Left renal cortex interstitium (tissue), 4 donors: Measurements from ENCODE around the gene SLC27A4. TPM values are rescaled to one million over a fixed set of nuclear protein-coding genes. Genes with fewer than 3 reads are reported as not detected.

Experiments used
- DNase-seq, 4 donors: peaks; one replicate each; pipeline ENCODE4 v3.0.0-alpha.2; 2013; ENCODE audit warnings: low read depth in 4 of 4, low spot score in 2 of 4, missing footprints in 1 of 4
- polyA plus RNA-seq, 4 donors: library from polyadenylated mRNA; unstranded; fragments of 120-200 nt; gene quantifications; one replicate each; pipeline ENCODE4 v1.2.1, GENCODE V29; 2013; ENCODE audit not compliant: insufficient read length in 4 of 4

SLC27A4 gene
- polyA plus RNA-seq, 4 donors = 15.9 to 24.9 (median 21.9) TPM

- DNase-seq = no peak
Observed at GRCh38 chr9:128323212-128323730, 17.1 kb upstream of the SLC27A4 start.

GRCh38 chr9:128323791-128324190, 16.5 kb upstream of the SLC27A4 start:
- DNase-seq = no peak

- DNase-seq = no peak
Observed at GRCh38 chr9:128324401-128324800, 15.9 kb upstream of the SLC27A4 start.

GRCh38 chr9:128325629-128326028, 14.7 kb upstream of the SLC27A4 start:
- no peak for DNase-seq

- no peak for DNase-seq
Observed at GRCh38 chr9:128333451-128333869, 6.9 kb upstream of the SLC27A4 start.

GRCh38 chr9:128335161-128335560, 5.2 kb upstream of the SLC27A4 start:
- no peak for DNase-seq

- no peak for DNase-seq
Observed at GRCh38 chr9:128335914-128336313, 4.4 kb upstream of the SLC27A4 start.

- no peak for DNase-seq
Observed at GRCh38 chr9:128337936-128338335, 2.4 kb upstream of the SLC27A4 start.

GRCh38 chr9:128338852-128339614, 1.3 kb upstream of the SLC27A4 start:
- peak in 1 of 4 donors; percentile 4 for DNase-seq

- DNase-seq = no peak
Observed at GRCh38 chr9:128340691-128341434, 536 bp downstream of the SLC27A4 start.

GRCh38 chr9:128341435-128341849, 1.1 kb downstream of the SLC27A4 start:
- DNase-seq = no peak

- no peak for DNase-seq
Observed at GRCh38 chr9:128342971-128343680, 2.8 kb downstream of the SLC27A4 start.

- DNase-seq = no peak
Observed at GRCh38 chr9:128343855-128344254, 3.5 kb downstream of the SLC27A4 start.

- DNase-seq = no peak
Observed at GRCh38 chr9:128344931-128345605, 4.7 kb downstream of the SLC27A4 start.

- DNase-seq = no peak
Observed at GRCh38 chr9:128349125-128349524, 8.8 kb downstream of the SLC27A4 start.

GRCh38 chr9:128349772-128350171, 9.4 kb downstream of the SLC27A4 start:
- no peak for DNase-seq

- no peak for DNase-seq
Observed at GRCh38 chr9:128355451-128355850, 15.1 kb downstream of the SLC27A4 start.

GRCh38 chr9:128358090-128358489, 17.8 kb downstream of the SLC27A4 start:
- no peak for DNase-seq

- no peak for DNase-seq
Observed at GRCh38 chr9:128358861-128359260, 18.5 kb downstream of the SLC27A4 start.

GRCh38 chr9:128360826-128361225, 20.5 kb downstream of the SLC27A4 start:
- no peak for DNase-seq
